ENCODE data around the gene SRL.
"Not testable (repeated sequence)": the region's sequence is repeated elsewhere in the genome, so short reads cannot be mapped to it uniquely, and the experiment has no call there.

The SRL gene

DNA sequence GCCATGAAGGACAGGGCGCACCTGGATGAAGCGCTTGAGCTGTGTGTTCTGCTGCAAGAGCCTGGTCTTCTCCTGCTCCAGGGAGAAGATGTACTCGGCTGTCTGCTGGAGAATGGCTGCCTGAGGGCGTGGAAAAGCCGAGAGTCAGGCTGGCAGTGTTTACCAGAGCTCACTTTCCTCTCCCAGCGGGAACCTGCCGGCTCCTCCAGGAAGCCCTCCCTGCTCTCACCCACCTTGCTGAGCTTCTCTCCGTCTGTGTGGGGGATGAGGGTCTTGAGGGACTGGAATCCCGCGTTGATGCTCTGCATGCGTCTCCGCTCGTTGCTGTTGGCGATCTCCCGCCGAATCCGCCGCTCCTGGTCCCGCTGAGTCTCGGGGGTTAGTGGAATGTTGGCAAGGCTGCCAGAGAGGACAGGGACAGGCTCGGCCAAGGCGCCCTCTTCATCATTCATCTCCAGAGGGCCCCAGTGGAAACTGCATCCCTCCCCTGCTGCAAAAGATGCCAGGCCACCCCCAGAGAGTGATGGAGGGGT, 20.5 kb upstream of the SRL start:
- no peak for DNase-seq
- in situ Hi-C loops (cut with MboI; ENCODE audit: low pct_unique_long_range_greater_than_20kb, low sequenced_read_pairs): no loop called here

GRCh38 chr16:4261557-4262172, 19.8 kb upstream of the SRL start:
- in situ Hi-C loops (cut with MboI; ENCODE audit: low pct_unique_long_range_greater_than_20kb, low sequenced_read_pairs): no loop called here

DNA sequence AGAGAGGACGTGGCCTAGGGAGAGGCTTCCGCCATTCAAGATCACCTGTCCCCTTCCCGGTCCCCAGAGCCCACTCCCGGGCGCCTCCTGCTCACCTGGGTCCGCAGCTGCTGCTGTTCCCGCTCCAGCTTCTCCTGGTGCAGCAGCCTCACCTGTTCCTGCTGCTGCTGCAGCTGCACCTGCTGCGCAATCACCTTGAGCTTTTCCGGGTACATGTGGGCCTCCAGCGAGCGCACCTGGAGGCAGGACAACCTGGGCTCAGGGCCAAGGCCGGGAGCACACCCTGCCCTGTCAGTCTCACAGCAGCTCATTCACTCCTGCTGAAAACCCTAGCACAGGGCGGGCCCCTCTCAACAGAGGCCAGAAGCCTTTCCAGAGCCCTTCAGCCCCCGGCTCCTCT, 18.5 kb upstream of the SRL start:
- in situ Hi-C loops (cut with MboI; ENCODE audit: low pct_unique_long_range_greater_than_20kb, low sequenced_read_pairs): no loop called here
- DNase-seq: no peak

More at GRCh38 chr16:4261557-4262172, 19.8 kb upstream of the SRL start:
- peak; percentile 57 for DNase-seq

DNA sequence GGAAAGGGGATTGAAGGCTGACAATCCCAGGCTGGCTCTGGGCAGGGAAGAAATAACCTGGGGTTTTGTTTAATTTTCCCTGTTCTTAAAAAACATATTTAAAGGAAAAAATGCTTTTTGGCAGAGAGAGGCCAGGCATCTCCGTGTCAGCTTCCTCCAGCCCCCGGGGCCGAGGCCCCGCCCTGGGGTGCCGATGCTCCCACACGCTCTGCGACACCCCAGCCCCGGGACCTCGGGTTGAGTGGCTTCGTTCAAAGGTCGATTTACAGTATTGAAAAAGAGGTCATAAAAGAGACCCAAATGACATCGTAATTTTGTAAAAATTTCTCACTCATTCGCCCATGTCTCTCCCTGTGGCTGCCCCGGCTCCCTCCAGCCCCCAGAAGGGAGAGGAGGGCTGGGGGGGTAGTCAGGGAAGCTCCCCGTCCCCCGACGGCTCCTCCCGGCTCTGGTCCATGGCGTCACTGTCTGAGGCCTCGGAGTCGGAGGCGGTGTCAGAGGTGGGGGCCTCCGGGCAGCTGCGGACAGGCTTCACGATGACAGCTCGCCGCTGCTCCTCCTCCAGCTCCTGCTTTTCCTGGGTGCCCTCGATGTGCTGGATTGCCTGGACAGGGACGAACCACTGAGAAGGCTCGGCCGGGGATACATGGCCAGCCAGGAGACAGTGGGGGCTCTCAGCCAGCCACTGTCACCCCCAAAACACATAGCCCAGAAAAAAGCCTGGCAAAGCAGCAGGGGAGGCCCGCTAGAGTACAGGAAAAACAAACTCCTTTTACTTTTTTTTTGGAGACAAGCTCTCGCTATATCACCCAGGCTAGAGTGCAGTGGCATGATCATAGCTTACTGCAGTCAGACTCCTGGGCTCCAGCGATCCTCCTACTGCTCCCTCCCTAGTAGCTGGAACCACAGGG, 16.0 kb upstream of the SRL start:
- DNase-seq: no peak
- in situ Hi-C loops (cut with MboI; ENCODE audit: low pct_unique_long_range_greater_than_20kb, low sequenced_read_pairs): no loop called here

GRCh38 chr16:4253394-4254150, 11.7 kb upstream of the SRL start:
- in situ Hi-C loops (cut with MboI; ENCODE audit: low pct_unique_long_range_greater_than_20kb, low sequenced_read_pairs): no loop called here

GRCh38 chr16:4253012-4253393, 11.1 kb upstream of the SRL start:
- in situ Hi-C loops (cut with MboI; ENCODE audit: low pct_unique_long_range_greater_than_20kb, low sequenced_read_pairs); DNase-seq: not testable (repeated sequence)

More at GRCh38 chr16:4253394-4254150, 11.7 kb upstream of the SRL start:
- DNase-seq: peak; percentile 100

GRCh38 chr16:4249530-4250308, 7.8 kb upstream of the SRL start:
- no peak for DNase-seq
- in situ Hi-C loops (cut with MboI; ENCODE audit: low pct_unique_long_range_greater_than_20kb, low sequenced_read_pairs): no loop called here

- in situ Hi-C loops (cut with MboI; ENCODE audit: low pct_unique_long_range_greater_than_20kb, low sequenced_read_pairs): no loop called here
- no peak for DNase-seq
These were observed 5.5 kb upstream of the SRL start for GRCh38 chr16:4247460-4247784.

GRCh38 chr16:4246777-4247459, 5.0 kb upstream of the SRL start:
- in situ Hi-C loops (cut with MboI; ENCODE audit: low pct_unique_long_range_greater_than_20kb, low sequenced_read_pairs): no loop called here

DNA sequence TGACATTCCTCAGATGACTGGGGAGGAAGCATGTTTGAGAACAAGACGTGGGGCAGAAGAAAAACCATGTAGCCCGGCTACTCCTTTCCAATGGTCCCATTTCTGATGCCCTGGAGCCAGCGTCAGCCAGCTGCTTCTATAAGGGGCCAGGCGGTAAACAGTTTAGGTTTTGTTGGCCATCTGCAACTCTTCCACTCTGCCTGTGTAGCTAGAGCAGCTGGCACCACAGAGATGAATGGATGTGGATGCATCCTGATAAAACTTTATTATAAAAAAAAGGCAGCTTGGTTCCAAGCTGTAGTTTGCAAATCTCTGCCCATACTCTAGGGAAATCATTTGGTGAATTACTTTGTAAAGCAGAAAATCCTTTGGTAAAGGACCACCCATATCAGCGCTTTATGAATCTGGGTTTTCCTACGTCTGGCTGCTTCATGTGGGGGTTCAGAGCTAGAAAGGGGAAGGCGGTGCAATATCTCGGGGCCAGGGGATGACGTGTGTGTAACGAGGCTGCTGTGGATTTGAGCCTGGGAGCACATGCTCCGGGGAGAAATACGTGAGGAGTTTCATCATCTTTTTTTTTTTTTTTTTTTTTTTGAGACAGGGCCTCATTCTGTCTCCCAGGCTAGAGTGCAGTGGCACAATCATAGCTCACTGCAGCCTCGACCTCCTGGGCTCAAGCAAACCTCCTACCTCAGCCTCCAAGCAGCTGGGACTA, 3.4 kb upstream of the SRL start:
- DNase-seq: no peak
- in situ Hi-C loops (cut with MboI; ENCODE audit: low pct_unique_long_range_greater_than_20kb, low sequenced_read_pairs): no loop called here

More at GRCh38 chr16:4246777-4247459, 5.0 kb upstream of the SRL start:
- peak; percentile 43 for DNase-seq

- in situ Hi-C loops (cut with MboI; ENCODE audit: low pct_unique_long_range_greater_than_20kb, low sequenced_read_pairs): no loop called here
- peak; percentile 26 for DNase-seq
These were observed 2.6 kb upstream of the SRL start for GRCh38 chr16:4244254-4245076.

DNA sequence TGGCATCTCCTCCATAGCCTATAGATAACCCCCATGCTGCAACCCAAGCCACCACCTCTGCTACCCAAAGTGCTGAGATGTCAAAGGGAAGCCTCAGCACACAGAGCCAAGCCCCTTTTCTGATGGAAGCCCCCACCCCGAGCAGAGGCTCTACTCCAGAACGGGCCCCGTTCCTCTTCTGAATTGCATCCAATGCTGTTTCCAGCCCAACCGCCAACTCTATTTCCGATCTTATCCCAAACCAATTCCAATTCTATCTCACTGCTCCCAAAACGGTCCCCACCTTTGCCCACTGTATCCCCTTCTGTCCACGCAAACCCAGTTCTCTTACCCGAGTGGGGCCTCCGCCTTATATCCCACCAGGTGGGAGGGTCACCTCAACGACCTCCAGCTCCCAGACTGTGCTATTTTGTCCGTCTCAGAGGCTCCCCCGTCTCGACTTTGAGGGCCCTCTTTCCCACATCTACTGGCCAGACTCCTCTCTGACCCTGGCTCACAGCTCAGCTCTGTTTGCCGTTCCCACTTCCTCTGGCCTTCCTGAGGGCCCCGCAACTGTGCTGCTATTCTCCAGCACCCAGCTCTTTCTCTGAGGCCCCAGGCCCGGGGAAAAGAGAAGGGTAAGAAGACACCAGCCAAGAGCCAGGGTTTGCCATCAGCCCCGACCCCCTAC, 487 bp downstream of the SRL start:
- DNase-seq: no peak
- in situ Hi-C loops (cut with MboI; ENCODE audit: low pct_unique_long_range_greater_than_20kb, low sequenced_read_pairs): no loop called here

DNA sequence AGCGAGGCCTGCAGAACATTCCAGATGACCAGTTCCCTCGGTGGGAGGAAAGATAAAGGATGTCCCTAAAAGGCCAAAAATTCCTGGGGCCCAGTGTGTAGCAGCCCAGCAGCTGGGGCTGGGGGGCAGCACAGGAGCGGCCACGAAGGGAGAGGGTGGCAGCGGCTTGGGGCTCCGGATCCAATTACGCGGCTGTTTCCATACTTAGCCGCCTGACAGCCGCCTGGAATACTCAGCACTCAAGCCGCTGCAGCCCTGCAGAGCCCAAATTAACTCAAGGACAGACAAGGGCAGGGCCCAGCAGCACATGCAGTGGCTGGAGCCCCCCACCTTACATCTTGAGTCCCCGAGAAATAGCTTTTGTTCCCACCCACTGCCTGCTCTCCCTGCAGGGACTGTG, 1.3 kb downstream of the SRL start:
- no peak for DNase-seq
- in situ Hi-C loops (cut with MboI; ENCODE audit: low pct_unique_long_range_greater_than_20kb, low sequenced_read_pairs): no loop called here

GRCh38 chr16:4239682-4240175, 2.2 kb downstream of the SRL start:
- in situ Hi-C loops (cut with MboI; ENCODE audit: low pct_unique_long_range_greater_than_20kb, low sequenced_read_pairs): no loop called here
- DNase-seq: no peak

DNA sequence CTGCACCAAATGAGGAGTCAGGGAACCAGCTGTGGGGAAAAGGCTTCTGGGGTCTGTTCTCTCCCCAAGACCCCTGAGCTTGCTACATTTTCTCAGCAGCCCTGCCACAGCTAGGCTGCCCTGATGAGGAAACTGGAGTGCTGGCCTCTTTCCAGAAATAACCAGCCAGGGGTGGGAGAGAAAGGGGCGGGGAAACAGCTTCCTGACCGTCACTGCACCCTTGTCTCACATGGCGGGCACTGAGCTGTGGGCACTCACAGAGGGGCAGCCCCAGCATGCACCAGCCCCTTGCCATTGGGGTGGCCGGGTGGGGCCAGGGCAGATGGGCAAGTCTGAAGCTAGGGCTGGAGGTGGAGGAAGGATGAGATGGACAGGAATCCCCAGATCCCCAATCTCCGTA, 2.9 kb downstream of the SRL start:
- peak; percentile 25 for DNase-seq
- in situ Hi-C loops (cut with MboI; ENCODE audit: low pct_unique_long_range_greater_than_20kb, low sequenced_read_pairs): no loop called here

- in situ Hi-C loops (cut with MboI; ENCODE audit: low pct_unique_long_range_greater_than_20kb, low sequenced_read_pairs): no loop called here
- no peak for DNase-seq
These were observed 8.4 kb downstream of the SRL start for GRCh38 chr16:4233431-4233830.
